H1 (cell line): ENCODE results near the gene SPOCD1. TPM values are rescaled to one million over a fixed set of nuclear protein-coding genes. Genes with fewer than 3 reads are reported as not detected.

Experiments
- PHF8 ChIP-seq: fragments of 200-600 bp; sonication (generic); conservative IDR thresholded peaks from 2 replicates; pipeline ENCODE4 v1.7.1; 2012; ENCODE audit warnings: low read depth, mild to moderate bottlenecking, inconsistent platforms, low read length, moderate library complexity
- SIN3A ChIP-seq, 2 experiments: IDR thresholded peaks in 1 of 2; conservative IDR thresholded peaks in 1 of 2; 2 replicates each; pipeline ENCODE4 v1.6.1; 2011 to 2012; ENCODE audit warnings: low read length in 2 of 2, improper control_type of control experiment in 1 of 2, low read depth in 1 of 2, mild to moderate bottlenecking in 1 of 2
- polyA plus RNA-seq, 7 experiments: library from polyadenylated mRNA; depleted of rRNA in 3 of 7; stranded (reverse) in 5 of 7; unstranded in 2 of 7; fragments of >200 nt in 5 of 7; fragments of 200-250 nt in 2 of 7; gene quantifications; 1 replicate in 5 of 7; 2 replicates in 1 of 7; 4 replicates in 1 of 7; pipeline versions ENCODE4 v1.2.1 to v1.2.3, GENCODE V29; 2011 to 2013; ENCODE audit warnings: missing spikeins in 2 of 7, mixed read lengths in 2 of 7
- total RNA-seq: library from RNA; stranded (reverse); fragmentation: NEBNext Ultra II Directional; extraction: Animal tissue kit (Norgen Biotek cat#: 25700); gene quantifications from 2 replicates; pipeline ENCODE4 v1.2.1, GENCODE V29; 2021

SPOCD1 gene
- total and polyA plus RNA-seq, 2 of the 8 experiments (the other 6 are each of a cell fraction or from before 2014, with no cell fraction given) = 1.8 to 2.9 TPM

DNA sequence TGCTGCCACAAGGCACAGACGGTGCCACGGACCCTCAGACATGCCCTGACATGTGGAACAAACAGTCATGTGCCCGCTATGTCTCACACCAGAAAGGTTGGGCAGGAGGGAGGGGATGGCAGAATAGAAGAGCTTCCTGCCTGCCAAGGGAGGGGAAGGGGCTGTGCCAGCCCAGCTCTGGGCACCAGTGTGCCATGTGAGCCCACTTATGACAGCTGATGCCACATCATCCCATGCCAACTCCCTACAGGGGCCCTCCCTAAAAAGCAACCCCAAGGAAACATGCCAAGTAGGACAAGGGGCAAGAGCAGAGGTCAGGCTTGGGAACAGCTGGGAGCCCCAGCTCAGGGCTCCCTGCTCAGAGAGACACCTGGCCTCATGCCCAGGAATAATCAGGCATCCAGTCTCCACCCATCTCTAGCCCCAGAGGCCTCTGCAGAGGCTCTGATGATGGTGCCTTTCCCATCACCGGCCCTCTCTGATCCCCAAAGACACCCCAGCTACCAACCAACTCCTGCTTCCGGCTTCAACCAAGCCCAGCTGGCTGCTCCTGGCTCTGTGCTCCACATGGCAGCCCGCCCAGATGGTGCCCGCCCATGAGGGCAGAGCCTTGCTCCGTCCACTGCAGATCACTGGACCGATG, 62.0 kb downstream of the SPOCD1 start (continued):
- TF ChIP-seq SIN3A (conservative IDR thresholded peaks at IDR 0.05 in 1 of 2, IDR thresholded peaks at IDR 0.05 in 1 of 2; ENCODE audit: low read depth in 1 of 2, low read length in 2 of 2) = no peak
- TF ChIP-seq PHF8 = no peak
